ENCODE measurements around the gene ELMO1. TPM values are rescaled to one million over a fixed set of nuclear protein-coding genes. Genes with fewer than 3 reads are reported as not detected.

ELMO1 gene
- total RNA-seq, 1 experiment from 2014 or later = not detected

DNA sequence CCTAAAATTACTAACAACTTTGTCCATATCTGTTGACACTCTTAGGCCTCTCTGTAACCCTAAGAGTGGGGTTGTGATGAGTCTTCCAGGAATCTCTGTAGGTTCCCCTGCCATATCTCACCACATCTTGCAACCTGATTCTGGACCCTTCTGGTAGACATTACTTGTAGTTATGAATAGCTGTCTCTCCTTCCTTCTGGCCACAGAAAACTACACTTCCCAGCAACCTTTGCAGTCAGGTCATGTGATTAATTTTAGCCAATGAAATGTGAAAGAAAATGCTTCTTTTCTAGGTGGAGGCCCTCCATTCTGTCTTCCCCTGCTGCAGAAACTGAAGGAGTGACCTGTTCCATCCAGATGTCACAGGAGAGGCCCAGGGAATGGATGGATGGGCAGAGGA lies 576.8 kb downstream of the ELMO1 start:
- no peak overlapping the region for H3K4me3 ChIP-seq (ENCODE audit: low read length)
- POLR2A ChIA-PET (ENCODE audit: unreplicated experiment) = no interaction called here
- no peak for ATAC-seq
- DNase-seq = no peak
- no peak overlapping the region for H3K9ac ChIP-seq (ENCODE audit: low read length)
- H3K9me3 ChIP-seq (ENCODE audit: low read length) = no peaks in the 10 kb centered on the region
- H2AFZ ChIP-seq (ENCODE audit: low read length) = no peak overlapping the region
- no peaks in the 10 kb centered on the region for H3K79me2 ChIP-seq (ENCODE audit: low read length)
- TF ChIP-seq EZH2phosphoT487 (IDR thresholded peaks at IDR 0.05; ENCODE audit: borderline replicate concordance, low read length) = no peak
- TF ChIP-seq, protein P1, sequence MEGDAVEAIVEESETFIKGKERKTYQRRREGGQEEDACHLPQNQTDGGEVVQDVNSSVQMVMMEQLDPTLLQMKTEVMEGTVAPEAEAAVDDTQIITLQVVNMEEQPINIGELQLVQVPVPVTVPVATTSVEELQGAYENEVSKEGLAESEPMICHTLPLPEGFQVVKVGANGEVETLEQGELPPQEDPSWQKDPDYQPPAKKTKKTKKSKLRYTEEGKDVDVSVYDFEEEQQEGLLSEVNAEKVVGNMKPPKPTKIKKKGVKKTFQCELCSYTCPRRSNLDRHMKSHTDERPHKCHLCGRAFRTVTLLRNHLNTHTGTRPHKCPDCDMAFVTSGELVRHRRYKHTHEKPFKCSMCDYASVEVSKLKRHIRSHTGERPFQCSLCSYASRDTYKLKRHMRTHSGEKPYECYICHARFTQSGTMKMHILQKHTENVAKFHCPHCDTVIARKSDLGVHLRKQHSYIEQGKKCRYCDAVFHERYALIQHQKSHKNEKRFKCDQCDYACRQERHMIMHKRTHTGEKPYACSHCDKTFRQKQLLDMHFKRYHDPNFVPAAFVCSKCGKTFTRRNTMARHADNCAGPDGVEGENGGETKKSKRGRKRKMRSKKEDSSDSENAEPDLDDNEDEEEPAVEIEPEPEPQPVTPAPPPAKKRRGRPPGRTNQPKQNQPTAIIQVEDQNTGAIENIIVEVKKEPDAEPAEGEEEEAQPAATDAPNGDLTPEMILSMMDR (conservative IDR thresholded peaks at IDR 0.05; ENCODE audit: low read depth, low read length) = no peak
- no peak for TF ChIP-seq EZH2 (IDR thresholded peaks at IDR 0.05; ENCODE audit: low read length, unreplicated experiment)
- H3K4me2 ChIP-seq (ENCODE audit: low read length) = no peak overlapping the region
- BruUV-seq (replicated peaks) = no TSS peak
- H3K27me3 ChIP-seq (ENCODE audit: low read length) = peaks cover 8% of the 10 kb centered on the region; the same call in 1 of the 2 replicates
- H3K4me1 ChIP-seq (ENCODE audit: insufficient read depth, low read length) = no peaks in the 10 kb centered on the region
- CTCF ChIA-PET = no interaction called here
- H3F3A ChIP-seq (ENCODE audit: low read length, unreplicated experiment) = no peaks in the 10 kb centered on the region
- H3K27ac ChIP-seq (ENCODE audit: low read length) = no peak overlapping the region
- no peaks in the 10 kb centered on the region for H3K9me2 ChIP-seq (replicated peaks; ENCODE audit: low read length)
- no peaks in the 10 kb centered on the region for H3K36me3 ChIP-seq (ENCODE audit: low read depth, low read length)
- H4K20me1 ChIP-seq (ENCODE audit: low read length) = no peaks in the 10 kb centered on the region
- intact Hi-C loops (cut with micrococcal nuclease) = no loop called here

DNA sequence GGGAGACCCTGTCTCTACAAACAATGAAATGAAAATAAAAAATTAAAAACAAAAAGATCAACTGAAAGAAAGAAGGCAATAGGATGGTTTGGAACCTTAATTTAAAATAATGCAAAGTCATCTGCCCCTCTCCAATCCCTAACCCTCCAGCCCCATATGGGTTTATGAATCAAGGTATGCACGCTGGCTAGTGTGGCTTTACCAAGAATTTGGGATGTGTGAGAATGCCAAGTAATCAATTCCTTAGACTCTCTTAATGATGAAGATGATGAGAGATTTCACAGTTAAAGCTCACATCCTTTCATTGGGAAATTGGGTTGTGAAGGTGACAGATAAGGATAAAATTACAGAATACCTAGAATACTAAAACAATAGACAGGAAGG lies 577.3 kb downstream of the ELMO1 start:
- no peak overlapping the region for H3K27ac ChIP-seq (ENCODE audit: low read length)
- ChIA-PET POLR2A (ENCODE audit: unreplicated experiment) (no interaction called here), CTCF (no interaction called here)
- 0 out of 2 replicates have a peak, but pooled peaks cover 5% of the 10 kb centered on the region for H3K27me3 ChIP-seq (ENCODE audit: low read length)
- H3K4me2 ChIP-seq (ENCODE audit: low read length) = no peak overlapping the region
- no peak overlapping the region for H3K4me3 ChIP-seq (ENCODE audit: low read length)
- no peaks in the 10 kb centered on the region for H4K20me1 ChIP-seq (ENCODE audit: low read length)
- H3K4me1 ChIP-seq (ENCODE audit: insufficient read depth, low read length) = no peaks in the 10 kb centered on the region
- ATAC-seq = no peak
- no peak overlapping the region for H2AFZ ChIP-seq (ENCODE audit: low read length)
- intact Hi-C loops (cut with micrococcal nuclease) = no loop called here
- H3K9me2 ChIP-seq (replicated peaks; ENCODE audit: low read length) = no peaks in the 10 kb centered on the region
- H3F3A ChIP-seq (ENCODE audit: low read length, unreplicated experiment) = no peaks in the 10 kb centered on the region
- H3K9ac ChIP-seq (ENCODE audit: low read length) = no peak overlapping the region
- DNase-seq = no peak
- H3K36me3 ChIP-seq (ENCODE audit: low read depth, low read length) = no peaks in the 10 kb centered on the region
- no peaks in the 10 kb centered on the region for H3K9me3 ChIP-seq (ENCODE audit: low read length)
- TF ChIP-seq, protein P1 (conservative IDR thresholded peaks at IDR 0.05; ENCODE audit: low read depth, low read length) = no peak
- TF ChIP-seq EZH2 (IDR thresholded peaks at IDR 0.05; ENCODE audit: low read length, unreplicated experiment) (no peak), EZH2phosphoT487 (IDR thresholded peaks at IDR 0.05; ENCODE audit: borderline replicate concordance, low read length) (no peak)
- no peaks in the 10 kb centered on the region for H3K79me2 ChIP-seq (ENCODE audit: low read length)
- no TSS peak for BruUV-seq (replicated peaks)

DNA sequence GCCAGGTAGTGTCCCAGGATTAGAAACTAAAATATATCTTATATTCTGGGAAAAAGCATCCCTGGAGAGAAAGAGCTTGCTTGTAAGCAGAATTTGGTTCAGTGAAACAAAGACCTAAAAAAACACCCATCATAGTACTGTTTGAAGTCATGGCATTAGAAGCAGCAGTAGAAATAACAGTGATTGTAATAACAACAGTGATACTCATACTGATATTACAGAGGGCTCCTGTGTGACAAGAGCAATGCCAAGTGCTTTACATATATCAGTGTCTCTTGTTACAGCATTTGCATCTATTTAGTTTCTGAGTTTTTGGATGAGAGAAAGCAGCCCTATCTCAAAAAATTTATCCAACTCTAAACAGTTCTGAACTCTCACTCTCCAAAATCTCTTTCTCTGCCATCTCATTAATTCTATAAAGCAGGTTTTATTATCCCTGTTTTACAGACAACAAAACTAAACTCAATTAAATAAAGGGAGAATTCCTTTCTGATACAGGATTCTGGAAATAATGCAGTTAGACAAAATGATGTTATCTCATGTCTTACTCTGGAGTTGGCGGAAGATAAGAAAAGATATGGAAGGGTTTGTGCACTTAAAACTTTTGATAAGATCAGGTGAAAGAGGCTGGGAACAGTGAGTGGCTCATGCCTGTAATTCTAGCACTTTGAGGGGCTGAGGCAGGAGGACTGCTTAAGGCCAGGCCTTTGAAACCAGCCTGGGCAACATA lies 577.9 kb downstream of the ELMO1 start:
- Histone ChIP-seq H3K4me1 (ENCODE audit: insufficient read depth, low read length) (no peaks in the 10 kb centered on the region), H3K4me3 (ENCODE audit: low read length) (no peak overlapping the region), H3K79me2 (ENCODE audit: low read length) (no peaks in the 10 kb centered on the region), H3K36me3 (ENCODE audit: low read depth, low read length) (no peaks in the 10 kb centered on the region), H3K9ac (ENCODE audit: low read length) (no peak overlapping the region), H2AFZ (ENCODE audit: low read length) (no peak overlapping the region), H3K9me3 (ENCODE audit: low read length) (no peaks in the 10 kb centered on the region), H3K27ac (ENCODE audit: low read length) (no peak overlapping the region), H4K20me1 (ENCODE audit: low read length) (no peaks in the 10 kb centered on the region), H3K27me3 (ENCODE audit: low read length) (0 out of 2 replicates have a peak, but pooled peaks cover 5% of the 10 kb centered on the region), H3F3A (ENCODE audit: low read length, unreplicated experiment) (no peaks in the 10 kb centered on the region), H3K4me2 (ENCODE audit: low read length) (no peak overlapping the region), H3K9me2 (replicated peaks; ENCODE audit: low read length) (no peaks in the 10 kb centered on the region)
- POLR2A ChIA-PET (ENCODE audit: unreplicated experiment) = no interaction called here
- CTCF ChIA-PET = no interaction called here
- ATAC-seq = no peak
- intact Hi-C loops (cut with micrococcal nuclease) = no loop called here
- TF ChIP-seq EZH2phosphoT487 (IDR thresholded peaks at IDR 0.05; ENCODE audit: borderline replicate concordance, low read length) (no peak), EZH2 (IDR thresholded peaks at IDR 0.05; ENCODE audit: low read length, unreplicated experiment) (no peak)
- TF ChIP-seq, protein P1 (conservative IDR thresholded peaks at IDR 0.05; ENCODE audit: low read depth, low read length) = no peak
- BruUV-seq (replicated peaks) = no TSS peak
- DNase-seq = no peak
